Measurements from ENCODE around the gene RFX1.

DNA sequence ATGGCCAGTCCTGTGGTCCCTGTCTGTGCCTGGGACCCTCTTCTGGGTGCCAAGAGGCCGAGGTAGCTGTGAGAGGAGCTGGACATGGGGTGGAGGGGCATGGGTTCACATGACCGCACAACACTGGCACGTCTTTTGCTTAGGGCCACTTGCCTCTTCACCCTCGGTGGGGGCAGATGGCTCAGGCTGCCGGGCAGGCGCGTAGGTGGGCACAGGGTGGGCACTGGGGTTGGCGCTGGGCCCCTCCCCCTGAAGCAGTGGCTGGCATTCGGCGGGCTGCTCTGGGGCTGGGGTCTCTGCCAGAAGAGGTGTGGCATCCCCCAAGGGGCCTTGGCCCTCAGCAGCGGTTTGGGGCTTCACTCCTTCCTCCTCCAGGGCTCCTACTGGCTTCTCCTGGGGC lies 47.4 kb upstream of the RFX1 start:
- TF ChIP-seq, protein P1, sequence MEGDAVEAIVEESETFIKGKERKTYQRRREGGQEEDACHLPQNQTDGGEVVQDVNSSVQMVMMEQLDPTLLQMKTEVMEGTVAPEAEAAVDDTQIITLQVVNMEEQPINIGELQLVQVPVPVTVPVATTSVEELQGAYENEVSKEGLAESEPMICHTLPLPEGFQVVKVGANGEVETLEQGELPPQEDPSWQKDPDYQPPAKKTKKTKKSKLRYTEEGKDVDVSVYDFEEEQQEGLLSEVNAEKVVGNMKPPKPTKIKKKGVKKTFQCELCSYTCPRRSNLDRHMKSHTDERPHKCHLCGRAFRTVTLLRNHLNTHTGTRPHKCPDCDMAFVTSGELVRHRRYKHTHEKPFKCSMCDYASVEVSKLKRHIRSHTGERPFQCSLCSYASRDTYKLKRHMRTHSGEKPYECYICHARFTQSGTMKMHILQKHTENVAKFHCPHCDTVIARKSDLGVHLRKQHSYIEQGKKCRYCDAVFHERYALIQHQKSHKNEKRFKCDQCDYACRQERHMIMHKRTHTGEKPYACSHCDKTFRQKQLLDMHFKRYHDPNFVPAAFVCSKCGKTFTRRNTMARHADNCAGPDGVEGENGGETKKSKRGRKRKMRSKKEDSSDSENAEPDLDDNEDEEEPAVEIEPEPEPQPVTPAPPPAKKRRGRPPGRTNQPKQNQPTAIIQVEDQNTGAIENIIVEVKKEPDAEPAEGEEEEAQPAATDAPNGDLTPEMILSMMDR (CRISPR knock-in tag; IDR thresholded peaks at IDR 0.05) = no peak
- TF ChIP-seq, protein P2, sequence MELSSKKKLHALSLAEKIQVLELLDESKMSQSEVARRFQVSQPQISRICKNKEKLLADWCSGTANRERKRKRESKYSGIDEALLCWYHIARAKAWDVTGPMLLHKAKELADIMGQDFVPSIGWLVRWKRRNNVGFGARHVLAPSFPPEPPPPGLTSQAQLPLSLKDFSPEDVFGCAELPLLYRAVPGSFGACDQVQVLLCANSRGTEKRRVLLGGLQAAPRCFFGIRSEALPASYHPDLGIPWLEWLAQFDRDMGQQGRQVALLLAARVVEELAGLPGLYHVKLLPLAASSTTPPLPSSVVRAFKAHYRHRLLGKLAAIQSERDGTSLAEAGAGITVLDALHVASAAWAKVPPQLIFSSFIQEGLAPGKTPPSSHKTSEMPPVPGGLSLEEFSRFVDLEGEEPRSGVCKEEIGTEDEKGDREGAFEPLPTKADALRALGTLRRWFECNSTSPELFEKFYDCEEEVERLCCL (CRISPR knock-in tag; IDR thresholded peaks at IDR 0.05; ENCODE audit: borderline replicate concordance) = no peak
- TF ChIP-seq RFX5 (IDR thresholded peaks at IDR 0.05; ENCODE audit: low read depth, low read length) (no peak), FOXK1 (CRISPR knock-in tag; IDR thresholded peaks at IDR 0.05; ENCODE audit: borderline replicate concordance, low read depth) (no peak), ZNF615 (CRISPR knock-in tag; IDR thresholded peaks at IDR 0.05; ENCODE audit: borderline replicate concordance) (no peak), NPAS2 (CRISPR knock-in tag; IDR thresholded peaks at IDR 0.05; ENCODE audit: borderline replicate concordance) (no peak), TOE1 (CRISPR knock-in tag; IDR thresholded peaks at IDR 0.05) (no peak), SMC3 (IDR thresholded peaks at IDR 0.05; ENCODE audit: low read length) (no peak)
- TF ChIP-seq, protein P3, sequence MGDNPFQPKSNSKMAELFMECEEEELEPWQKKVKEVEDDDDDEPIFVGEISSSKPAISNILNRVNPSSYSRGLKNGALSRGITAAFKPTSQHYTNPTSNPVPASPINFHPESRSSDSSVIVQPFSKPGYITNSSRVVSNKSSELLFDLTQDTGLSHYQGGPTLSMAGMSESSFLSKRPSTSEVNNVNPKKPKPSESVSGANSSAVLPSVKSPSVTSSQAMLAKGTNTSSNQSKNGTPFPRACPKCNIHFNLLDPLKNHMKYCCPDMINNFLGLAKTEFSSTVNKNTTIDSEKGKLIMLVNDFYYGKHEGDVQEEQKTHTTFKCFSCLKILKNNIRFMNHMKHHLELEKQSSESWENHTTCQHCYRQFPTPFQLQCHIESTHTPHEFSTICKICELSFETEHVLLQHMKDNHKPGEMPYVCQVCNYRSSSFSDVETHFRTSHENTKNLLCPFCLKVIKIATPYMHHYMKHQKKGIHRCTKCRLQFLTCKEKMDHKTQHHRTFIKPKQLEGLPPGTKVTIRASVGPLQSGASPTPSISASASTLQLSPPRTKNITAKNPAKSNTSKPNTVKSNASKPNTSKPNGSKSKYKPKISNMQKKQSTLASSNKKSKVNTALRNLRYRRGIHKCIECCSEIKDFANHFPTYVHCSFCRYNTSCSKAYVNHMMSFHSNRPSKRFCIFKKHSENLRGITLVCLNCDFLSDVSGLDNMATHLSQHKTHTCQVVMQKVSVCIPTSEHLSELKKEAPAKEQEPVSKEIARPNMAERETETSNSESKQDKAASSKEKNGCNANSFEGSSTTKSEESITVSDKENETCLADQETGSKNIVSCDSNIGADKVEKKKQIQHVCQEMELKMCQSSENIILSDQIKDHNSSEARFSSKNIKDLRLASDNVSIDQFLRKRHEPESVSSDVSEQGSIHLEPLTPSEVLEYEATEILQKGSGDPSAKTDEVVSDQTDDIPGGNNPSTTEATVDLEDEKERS (CRISPR knock-in tag; IDR thresholded peaks at IDR 0.05) = no peak
- TF ChIP-seq, protein P4, sequence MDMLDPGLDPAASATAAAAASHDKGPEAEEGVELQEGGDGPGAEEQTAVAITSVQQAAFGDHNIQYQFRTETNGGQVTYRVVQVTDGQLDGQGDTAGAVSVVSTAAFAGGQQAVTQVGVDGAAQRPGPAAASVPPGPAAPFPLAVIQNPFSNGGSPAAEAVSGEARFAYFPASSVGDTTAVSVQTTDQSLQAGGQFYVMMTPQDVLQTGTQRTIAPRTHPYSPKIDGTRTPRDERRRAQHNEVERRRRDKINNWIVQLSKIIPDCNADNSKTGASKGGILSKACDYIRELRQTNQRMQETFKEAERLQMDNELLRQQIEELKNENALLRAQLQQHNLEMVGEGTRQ (IDR thresholded peaks at IDR 0.05; ENCODE audit: low read depth, low read length) = no peak
- TF ChIP-seq, protein P4 (CRISPR knock-in tag; IDR thresholded peaks at IDR 0.05; ENCODE audit: borderline replicate concordance) = no peak
- TF ChIP-seq, protein P5, sequence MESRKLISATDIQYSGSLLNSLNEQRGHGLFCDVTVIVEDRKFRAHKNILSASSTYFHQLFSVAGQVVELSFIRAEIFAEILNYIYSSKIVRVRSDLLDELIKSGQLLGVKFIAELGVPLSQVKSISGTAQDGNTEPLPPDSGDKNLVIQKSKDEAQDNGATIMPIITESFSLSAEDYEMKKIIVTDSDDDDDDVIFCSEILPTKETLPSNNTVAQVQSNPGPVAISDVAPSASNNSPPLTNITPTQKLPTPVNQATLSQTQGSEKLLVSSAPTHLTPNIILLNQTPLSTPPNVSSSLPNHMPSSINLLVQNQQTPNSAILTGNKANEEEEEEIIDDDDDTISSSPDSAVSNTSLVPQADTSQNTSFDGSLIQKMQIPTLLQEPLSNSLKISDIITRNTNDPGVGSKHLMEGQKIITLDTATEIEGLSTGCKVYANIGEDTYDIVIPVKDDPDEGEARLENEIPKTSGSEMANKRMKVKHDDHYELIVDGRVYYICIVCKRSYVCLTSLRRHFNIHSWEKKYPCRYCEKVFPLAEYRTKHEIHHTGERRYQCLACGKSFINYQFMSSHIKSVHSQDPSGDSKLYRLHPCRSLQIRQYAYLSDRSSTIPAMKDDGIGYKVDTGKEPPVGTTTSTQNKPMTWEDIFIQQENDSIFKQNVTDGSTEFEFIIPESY (CRISPR knock-in tag; IDR thresholded peaks at IDR 0.05) = no peak
